SH-SY5Y (cell line): ENCODE data around the gene MYORG.

Experiments used
- GATA2 ChIP-seq: IDR thresholded peaks from 2 replicates; pipeline ENCODE4 v1.6.1; 2011; ENCODE audit warnings: mild to moderate bottlenecking, low read depth, low read length
- GATA3 ChIP-seq: IDR thresholded peaks from 2 replicates; pipeline ENCODE4 v1.6.1; 2011; ENCODE audit warnings: low read depth, mild to moderate bottlenecking, low read length, moderate library complexity

GRCh38 chr9:34341659-34342295, 34.9 kb downstream of the MYORG start:
- no peak for TF ChIP-seq GATA3
- TF ChIP-seq GATA2 = no peak
